ENCODE data around the gene UGT1A4.

GRCh38 chr2:233793465-233794127 is 75.1 kb downstream of the UGT1A4 start:
- TF ChIP-seq, protein P1, sequence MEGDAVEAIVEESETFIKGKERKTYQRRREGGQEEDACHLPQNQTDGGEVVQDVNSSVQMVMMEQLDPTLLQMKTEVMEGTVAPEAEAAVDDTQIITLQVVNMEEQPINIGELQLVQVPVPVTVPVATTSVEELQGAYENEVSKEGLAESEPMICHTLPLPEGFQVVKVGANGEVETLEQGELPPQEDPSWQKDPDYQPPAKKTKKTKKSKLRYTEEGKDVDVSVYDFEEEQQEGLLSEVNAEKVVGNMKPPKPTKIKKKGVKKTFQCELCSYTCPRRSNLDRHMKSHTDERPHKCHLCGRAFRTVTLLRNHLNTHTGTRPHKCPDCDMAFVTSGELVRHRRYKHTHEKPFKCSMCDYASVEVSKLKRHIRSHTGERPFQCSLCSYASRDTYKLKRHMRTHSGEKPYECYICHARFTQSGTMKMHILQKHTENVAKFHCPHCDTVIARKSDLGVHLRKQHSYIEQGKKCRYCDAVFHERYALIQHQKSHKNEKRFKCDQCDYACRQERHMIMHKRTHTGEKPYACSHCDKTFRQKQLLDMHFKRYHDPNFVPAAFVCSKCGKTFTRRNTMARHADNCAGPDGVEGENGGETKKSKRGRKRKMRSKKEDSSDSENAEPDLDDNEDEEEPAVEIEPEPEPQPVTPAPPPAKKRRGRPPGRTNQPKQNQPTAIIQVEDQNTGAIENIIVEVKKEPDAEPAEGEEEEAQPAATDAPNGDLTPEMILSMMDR (IDR thresholded peaks at IDR 0.05 in 2 of 3, conservative IDR thresholded peaks at IDR 0.05 in 1 of 3; ENCODE audit: control insufficient read depth in 2 of 3, extremely low read depth in 1 of 3, insufficient read depth in 1 of 3, low read depth in 3 of 3, low read length in 3 of 3) = no peak
- no peak for TF ChIP-seq EP300 (IDR thresholded peaks at IDR 0.05; ENCODE audit: borderline replicate concordance in 1 of 2, control insufficient read depth in 1 of 2, low read depth in 2 of 2, low read length in 2 of 2)
- no peak for TF ChIP-seq SP1 (IDR thresholded peaks at IDR 0.05; ENCODE audit: low read depth, low read length)
- no peak for TF ChIP-seq YY1 (IDR thresholded peaks at IDR 0.05; ENCODE audit: low read depth, low read length)
- no peak for TF ChIP-seq CBFB (IDR thresholded peaks at IDR 0.05; ENCODE audit: low read depth)
- no peak for TF ChIP-seq ZNF274 (IDR thresholded peaks at IDR 0.05; ENCODE audit: insufficient read depth, insufficient read length)
- TF ChIP-seq SMAD1 (IDR thresholded peaks at IDR 0.05; ENCODE audit: low read depth, partially characterized antibody) = no peak
- TF ChIP-seq NFXL1 (IDR thresholded peaks at IDR 0.05; ENCODE audit: borderline replicate concordance) = no peak
- TF ChIP-seq HDAC2 (IDR thresholded peaks at IDR 0.05) = no peak
- no peak for TF ChIP-seq ATF3 (IDR thresholded peaks at IDR 0.05; ENCODE audit: borderline replicate concordance, extremely low read depth, low read depth, low read length)
- TF ChIP-seq ZNF24 (IDR thresholded peaks at IDR 0.05) = no peak
- TF ChIP-seq POLR2AphosphoS5 (IDR thresholded peaks at IDR 0.05; ENCODE audit: low read length) = no peak

Data from GM12878 (cell line).